Measurements from ENCODE around the gene IL1A.
"Not testable (repeated sequence)": the region's sequence is repeated elsewhere in the genome, so short reads cannot be mapped to it uniquely, and the experiment has no call there.

The IL1A gene, protein sequence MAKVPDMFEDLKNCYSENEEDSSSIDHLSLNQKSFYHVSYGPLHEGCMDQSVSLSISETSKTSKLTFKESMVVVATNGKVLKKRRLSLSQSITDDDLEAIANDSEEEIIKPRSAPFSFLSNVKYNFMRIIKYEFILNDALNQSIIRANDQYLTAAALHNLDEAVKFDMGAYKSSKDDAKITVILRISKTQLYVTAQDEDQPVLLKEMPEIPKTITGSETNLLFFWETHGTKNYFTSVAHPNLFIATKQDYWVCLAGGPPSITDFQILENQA

DNA sequence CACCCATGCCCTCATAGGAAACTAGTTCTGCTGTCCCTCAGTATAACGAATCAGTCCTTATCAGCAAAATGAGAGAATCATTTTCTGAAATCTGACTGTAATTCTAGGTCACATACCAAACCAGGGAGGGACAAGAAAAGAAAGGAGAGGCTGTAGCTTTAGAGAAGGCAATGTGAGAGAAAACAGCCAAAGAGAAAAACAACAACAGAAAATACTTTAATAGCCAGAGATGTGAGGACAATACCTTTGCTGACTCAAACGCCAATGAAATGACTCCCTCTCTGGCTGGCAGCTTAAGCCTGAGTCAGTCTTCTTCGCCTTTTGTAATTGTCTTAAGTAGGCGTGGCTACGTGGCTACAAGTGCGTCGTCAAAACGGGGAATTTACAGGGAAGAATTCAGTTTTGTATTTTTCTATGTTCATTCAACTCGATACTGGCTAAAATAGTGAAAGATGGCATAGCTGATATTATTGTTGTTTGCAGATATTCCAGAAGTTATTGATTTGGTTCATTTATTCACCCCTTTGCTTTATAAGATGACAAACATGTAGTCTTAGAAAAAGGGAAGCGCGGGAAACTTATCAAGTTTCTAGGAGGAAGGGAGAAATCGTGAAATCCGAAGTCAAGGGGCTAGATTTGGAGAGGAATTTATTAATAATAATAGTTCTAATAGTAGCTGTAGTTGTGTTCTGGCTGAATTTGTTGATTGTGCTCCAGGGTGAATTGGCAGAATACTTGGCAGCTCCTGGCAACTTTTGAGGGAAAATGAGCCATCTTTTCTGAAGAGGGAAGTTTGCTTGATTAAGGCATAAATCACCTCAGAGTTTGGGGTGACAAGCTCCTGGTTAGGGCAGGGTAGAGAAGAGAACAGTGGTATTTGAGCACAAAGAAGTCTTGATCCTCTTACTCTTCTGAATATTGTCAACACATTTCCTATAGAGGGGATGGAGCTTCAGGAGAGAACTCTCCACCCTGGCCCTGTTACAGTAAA is at the start of gene IL1A:
TSS of gene IL1A (minus strand) at position 295 of the 991 bp plus-strand sequence. CDS start 723 bp downstream, outside the sequence.
- DNase-seq = peak in 2 of 56 donors; percentile 9 to 10

DNA sequence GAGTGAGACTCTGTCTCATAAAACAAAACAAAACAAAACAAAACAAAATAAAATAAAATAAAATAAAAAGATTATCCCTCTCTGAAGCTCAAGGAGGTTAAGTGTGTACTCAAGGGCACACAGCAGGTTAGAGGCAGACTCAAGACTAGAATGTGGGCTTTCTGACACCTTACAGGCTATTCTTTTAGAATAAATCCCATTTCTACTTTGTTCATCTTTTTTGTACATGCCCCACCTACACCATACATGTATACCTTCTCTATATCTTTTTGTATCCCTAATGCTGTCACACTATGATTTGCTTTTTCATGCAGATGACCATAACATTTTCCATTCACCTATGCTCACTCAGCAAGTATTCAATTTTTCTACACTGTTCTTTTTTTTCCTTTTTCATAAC is 49.7 kb upstream of the IL1A start:
- DNase-seq = no peak

DNA sequence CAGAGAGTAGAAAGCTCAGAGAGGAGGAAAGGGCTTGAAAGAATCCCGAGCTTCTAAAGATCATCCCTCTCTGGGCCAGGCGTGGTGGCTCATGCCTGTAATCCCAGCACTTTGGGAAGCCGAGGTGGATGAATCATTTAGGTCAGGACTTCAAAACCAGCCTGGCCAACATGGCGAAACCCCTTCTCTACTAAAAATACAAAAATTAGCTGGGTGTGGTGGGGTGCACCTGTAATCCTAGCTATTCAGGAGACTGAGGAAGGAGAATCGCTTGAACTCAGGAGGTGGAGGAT is 49.3 kb upstream of the IL1A start:
- not testable (repeated sequence) for DNase-seq

DNA sequence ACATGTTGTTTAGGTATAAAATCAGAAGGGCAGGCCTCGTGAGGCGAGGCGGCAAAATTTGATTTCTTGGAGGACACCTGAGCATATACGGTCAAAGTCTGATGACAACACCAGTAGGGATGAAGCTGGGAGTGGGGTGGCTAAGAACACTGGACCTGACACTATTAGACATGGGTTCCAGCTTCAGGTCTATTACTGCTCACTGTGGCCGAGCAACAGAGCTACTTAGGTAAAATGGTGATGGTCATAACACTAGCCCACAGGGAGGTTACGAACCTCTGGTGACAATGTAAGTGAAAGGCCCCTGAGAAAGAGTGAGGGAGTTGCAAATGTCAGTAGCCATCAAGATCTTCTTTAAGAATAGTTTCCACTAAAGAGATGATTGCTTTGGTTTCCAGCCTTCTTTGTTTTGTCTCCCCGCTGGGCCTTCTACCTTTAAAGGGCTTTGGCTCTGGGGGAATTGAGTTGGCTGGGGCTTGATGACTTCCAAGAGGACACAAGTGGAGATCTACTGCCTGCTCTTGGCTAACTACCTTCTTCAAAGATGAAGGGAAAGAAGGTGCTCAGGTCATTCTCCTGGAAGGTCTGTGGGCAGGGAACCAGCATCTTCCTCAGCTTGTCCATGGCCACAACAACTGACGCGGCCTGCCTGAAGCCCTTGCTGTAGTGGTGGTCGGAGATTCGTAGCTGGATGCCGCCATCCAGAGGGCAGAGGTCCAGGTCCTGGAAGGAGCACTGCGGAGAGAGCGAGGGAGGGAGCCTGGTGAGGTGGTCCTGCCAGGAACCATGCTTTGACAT is 48.7 kb upstream of the IL1A start:
- DNase-seq = no peak

DNA sequence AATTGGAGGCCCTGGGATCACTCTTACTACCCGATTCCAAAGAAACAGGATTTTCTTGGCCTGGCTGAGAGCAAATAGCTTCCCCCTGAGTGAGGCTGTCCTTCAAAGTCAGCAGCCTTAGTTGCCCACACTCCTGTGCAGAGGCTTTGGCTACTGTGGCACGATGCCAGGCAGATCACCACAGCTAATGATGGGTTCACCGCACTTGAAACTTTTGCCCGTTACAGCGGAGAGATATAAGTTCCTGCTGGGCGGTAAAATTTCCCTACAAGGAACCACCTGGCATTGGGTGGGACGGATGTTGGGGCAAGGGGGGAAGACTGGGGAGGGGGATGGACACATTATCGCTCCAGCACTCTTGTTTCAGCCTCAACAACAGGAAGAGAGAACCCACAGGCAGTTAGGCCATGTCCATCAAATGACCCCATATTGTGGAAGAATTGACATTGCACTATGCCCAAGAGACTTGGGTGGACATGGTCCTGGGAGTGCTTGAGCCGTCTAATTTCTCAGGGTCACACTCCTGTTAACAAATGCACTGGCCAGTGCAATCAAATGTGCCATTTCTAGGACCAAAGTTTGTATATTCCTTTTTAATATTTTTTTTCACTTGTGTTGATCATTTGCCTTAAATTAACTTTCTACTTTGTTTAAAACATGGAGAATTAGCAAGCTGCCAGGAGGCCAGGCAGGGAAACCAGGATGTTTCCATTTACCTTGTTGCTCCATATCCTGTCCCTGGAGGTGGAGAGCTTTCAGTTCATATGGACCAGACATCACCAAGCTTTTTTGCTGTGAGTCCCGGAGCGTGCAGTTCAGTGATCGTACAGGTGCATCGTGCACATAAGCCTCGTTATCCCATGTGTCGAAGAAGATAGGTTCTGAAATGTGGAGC is 47.9 kb upstream of the IL1A start:
- no peak for DNase-seq

DNA sequence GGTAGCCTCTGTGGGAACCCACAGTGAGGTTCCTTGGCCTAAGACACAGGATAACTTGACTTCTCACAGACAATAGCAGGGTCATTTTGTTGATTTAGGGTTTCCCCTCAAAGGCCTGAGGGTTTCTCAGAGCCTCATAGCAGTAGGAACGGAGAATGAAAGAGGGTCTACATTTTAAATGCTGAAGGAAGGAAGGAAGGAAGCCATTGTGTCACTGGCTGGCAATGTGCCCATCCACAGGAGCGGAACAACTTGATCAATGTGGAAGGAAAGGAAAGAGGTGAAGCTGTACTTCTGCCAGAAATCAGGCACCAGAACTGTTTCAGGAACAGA is 47.2 kb upstream of the IL1A start:
- DNase-seq = peak in 1 of 56 donors; percentile 8

DNA sequence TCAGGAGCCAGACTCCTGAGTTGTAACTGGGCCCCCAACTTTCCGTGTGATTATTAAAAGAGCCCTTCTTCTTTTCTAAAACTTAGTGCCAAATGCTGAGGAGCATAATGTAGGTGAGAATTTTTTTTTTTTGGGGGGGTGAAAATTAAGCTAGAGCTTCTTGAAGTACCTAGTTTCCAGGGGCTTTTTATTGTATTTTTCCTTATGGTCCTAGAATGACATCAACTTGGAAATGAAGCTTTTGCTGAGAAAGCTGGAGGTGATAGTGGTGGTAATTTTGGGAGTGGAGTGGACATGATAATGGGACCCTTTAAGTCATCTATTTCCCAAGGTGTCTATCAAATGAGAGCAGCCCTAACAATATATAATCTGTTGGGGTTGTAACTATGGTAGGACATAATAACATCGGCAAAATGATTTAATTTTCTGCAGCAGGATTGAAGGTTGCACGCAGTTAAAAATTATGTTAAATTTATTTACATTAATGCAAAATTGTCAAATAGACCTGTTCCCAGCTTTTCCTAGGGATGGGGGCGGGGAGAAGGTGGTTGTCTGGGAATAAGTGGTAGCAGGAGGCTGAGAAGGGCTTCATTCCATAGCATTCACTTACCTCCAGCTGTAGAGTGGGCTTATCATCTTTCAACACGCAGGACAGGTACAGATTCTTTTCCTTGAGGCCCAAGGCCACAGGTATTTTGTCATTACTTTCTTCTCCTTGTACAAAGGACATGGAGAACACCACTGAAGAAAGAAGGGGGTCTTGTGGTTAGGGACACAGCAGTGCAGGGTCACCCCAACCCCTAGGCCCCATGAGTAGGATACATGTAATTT is 46.6 kb upstream of the IL1A start:
- DNase-seq = no peak

DNA sequence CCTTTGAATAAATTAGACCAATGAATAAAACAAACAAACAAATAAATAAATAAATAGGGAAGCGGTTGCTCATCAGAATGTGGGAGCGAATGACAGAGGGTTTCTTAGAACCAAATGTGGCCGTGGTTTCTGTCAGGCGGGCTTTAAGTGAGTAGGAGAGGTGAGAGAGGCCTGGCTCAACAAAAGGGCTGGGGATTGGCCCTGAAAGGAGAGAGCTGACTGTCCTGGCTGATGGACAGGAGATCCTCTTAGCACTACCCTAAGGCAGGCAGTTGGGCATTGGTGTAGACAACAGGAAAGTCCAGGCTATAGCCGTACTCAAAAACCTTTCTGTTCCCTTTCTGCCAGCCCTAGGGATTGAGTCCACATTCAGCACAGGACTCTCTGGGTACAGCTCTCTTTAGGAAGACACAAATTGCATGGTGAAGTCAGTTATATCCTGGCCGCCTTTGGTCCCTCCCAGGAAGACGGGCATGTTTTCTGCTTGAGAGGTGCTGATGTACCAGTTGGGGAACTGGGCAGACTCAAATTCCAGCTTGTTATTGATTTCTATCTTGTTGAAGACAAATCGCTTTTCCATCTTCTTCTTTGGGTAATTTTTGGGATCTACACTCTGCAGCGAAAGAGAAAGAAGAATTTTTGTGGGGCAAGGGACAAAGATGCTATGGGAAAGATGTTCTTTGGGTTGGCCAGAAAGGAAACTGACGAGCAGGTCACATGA is 45.8 kb upstream of the IL1A start:
- no peak for DNase-seq

DNA sequence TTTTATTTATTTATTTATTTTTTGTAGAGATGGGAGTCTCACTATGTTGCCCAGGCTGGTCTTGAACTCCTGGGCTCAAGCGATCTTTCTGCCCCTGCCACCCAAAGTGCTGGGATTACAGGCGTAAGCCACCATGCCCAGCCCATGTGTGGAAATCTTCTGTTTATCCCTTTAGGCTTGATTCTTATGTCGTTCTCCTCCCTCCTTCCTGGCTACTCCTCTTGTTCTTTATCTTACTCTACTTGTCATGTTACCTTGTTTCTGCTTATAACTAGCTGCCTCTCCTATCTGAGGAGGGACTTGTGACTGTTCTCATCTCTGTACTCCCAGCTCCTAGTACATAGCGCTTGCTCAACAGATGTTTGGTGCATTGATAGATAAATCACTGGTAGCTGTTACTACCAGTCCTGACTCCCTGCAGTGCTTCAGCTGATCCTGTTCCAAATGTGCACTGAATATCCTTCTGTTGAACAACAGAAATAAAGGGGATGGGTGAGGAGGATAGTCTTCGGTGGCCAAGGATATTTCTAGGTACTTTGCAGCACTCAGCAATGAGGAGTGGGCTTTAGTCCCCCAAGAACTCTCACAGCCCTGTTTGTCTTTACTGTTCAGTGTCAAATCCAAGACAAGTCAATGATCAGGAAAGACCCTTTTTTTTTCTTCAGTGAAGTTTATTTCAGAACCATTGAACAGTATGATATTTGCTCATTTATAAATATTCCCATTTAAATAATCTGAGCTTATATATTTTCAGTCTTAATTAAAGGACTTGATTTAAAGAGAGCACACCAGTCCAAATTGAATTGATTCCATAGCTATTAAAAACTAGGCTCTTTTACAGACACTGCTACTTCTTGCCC is 45.0 kb upstream of the IL1A start:
- no peak for DNase-seq

DNA sequence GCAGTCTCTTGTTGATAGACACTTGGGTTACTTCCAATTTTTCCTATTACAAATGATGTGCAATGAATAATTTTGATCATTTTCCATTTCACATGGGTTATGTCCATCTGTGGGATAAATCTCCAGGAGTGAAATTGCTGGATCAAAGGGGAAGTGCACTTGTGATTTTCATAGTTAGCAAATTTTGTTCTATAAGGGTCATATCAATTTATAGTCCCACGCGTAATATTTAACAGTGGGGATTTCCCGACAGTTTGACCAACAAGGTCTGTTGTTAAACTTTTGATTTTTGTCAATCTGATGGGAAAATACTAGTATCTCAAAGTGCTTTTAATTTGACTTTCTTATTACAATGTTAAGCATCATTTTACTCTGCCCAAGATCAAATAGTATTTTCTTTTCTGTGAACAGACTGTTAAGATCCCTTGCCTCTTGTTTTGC is 44.0 kb upstream of the IL1A start:
- no peak for DNase-seq

DNA sequence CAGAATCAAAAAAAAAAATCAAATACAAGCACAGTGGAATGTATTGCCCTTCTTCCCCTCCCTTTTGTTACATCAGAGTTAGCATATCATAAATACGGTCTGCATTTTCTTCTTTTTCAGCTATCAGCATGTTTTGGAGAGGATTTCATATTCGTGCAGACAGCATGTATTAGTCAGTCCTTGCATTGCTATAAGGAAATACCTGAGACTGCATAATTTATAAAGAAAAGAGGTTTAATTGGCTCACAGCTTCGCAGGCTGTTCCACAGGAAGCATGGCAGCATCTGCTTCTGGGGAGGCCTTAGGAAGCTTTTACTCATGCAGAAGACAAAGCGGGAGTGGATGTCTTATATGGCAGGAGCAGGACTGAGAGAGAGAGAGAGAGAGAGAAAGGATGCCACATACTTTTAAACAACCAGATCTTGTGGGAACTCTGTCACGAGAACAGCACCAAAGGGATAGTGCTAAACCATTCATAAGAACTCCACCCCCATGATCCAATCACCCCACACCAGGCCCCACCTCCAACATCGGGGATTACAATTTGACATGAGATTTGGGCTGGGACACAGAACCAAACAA is 43.4 kb upstream of the IL1A start:
- no peak for DNase-seq

DNA sequence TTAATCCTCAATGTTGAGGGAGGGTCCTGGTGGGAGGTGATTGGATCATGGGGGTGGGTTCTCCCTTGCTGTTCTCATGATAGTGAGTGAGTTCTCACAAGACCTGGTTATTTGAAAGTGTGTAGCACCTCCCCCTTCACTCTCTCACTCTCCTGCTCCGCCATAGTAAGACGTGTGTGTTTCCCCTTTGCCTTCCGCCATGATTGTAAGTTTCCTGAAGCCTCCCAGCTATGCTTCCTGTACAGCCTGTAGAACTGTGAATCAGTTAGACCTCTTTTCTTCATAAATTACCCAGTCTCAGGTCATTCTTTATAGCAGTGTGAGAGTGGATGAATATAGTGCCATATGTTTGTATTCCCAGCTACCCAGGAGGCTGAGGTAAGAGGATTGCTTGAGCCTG is 42.7 kb upstream of the IL1A start:
- DNase-seq = no peak

DNA sequence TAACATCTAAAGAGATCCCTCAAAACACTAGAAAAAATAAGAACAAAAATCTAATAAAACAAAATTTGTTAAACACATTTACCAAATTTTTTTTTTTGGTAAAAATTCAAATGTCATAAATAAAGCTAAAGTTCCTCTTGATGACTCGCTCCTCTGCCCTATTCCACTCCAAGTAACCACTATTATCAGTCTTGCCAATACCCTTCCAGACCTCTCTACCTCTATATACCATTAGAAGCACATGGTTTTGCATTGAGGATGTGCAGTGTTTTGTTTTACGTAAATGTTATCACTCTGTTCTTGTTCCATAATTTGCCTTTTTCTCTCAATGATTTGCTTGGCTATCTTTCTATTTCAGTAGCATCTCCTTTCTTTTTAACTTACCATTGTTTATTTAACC is 41.4 kb upstream of the IL1A start:
- no peak for DNase-seq

DNA sequence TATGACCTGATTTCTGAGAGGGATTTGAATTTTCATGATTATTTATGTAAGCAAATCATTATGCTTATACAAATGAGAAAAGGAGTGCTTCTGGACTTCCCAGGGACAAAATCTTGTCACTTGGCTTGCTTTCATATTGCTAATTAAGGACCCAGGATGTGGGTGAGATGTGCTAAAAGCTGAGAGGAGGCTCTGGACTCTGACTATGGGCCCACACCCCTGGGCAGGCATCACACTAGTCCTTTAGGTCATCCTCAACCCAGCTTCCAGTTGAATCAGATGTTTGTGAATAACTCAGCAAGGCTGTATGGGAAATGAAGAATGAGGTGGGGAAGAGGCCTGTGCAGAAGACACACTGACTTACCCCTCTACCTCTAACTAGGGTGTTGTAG is 40.4 kb upstream of the IL1A start:
- no peak for DNase-seq

DNA sequence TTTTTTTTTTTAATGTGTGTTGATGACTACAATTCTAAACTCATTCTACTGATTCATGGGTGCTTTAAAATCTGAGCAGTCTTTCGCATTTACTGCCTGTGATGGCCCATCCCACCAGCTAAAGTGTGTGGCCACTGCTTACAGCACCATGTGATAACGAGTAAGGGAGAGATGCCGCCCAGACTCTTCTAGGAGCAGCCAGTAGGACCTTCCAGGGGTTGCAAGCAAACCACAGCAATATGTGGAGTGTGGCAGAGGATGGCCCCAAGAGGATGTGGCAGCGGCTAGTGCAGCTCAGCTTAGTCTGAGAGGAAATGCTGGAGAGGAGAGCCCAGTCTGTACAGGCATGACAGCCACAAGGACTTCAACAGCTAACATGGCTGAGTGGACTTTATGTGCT is 37.4 kb upstream of the IL1A start:
- no peak for DNase-seq

DNA sequence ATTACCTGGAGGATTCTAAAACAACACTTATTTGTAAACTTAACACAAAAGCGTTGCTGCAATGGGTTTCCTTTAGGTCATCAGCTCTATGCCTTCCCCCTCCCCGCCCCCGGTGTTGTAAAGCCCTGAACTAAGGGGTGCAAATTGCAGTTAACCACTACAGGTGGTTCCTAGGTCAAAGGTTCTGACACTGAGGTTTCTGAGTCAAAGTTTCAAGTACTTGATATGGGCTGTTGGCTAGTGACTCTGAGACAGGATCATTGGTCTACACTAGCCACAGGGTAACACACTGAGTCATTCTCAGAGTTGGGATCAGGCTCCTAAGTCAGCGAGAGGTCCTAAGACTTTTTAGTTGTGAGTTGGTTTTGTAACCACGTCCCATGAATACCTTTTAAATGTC is 36.8 kb upstream of the IL1A start:
- no peak for DNase-seq

DNA sequence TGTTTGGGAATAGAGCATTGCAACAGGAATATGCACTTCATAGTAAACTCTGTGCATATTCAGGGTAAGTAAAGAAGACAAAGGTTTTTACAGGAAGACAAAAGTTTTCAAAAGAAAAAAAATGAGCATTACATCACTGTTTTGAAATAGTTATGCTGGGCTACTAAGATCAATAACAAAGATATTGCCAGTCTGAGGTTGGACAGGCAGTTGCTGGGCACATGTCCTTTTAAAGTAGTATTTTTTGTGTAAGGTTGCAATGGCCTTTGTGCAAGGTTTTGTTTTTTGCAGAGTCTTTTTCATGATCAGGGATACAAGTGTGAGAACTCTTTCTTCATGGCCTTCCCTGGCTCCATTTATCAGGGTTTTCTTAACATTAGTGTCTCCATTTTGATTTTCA is 36.0 kb upstream of the IL1A start:
- no peak for DNase-seq

DNA sequence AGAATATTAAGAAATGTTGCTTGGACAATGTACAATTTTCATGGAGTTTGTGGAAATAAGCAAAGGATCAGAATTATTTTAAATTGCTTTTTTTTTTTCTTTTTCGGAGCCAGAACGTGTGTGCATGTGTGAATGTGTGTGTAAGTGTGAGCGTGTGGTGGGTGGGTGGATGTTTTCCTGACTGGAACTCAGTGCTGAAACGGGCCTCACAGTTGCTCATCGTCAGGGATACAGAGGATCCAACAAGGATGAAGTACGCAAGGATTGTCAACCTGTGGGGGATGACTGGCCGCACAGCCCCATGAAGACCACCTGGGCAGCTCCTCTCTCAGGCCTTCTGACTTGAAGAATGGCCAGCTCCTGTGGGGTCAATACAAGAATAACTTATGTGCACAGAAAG is 34.8 kb upstream of the IL1A start:
- no peak for DNase-seq
